GM18951 (cell line): ENCODE measurements around the gene HOMER2.

Experiments
- POLR2A ChIP-seq: IDR thresholded peaks from 4 replicates; pipeline ENCODE4 v1.6.1; 2011; ENCODE audit warnings: mild to moderate bottlenecking; ENCODE audit not compliant: insufficient read length, insufficient read depth; ENCODE audit errors: extremely low read depth
- in situ Hi-C: fragments of 300-500 bp; cut with MboI; formaldehyde crosslinking; loops from one replicate; pipeline ENCODE4 v1.12.0; 2022; ENCODE audit warnings: low sequenced_read_pairs, mixed read lengths, inconsistent platforms; ENCODE audit not compliant: unreplicated experiment

Gene HOMER2

DNA sequence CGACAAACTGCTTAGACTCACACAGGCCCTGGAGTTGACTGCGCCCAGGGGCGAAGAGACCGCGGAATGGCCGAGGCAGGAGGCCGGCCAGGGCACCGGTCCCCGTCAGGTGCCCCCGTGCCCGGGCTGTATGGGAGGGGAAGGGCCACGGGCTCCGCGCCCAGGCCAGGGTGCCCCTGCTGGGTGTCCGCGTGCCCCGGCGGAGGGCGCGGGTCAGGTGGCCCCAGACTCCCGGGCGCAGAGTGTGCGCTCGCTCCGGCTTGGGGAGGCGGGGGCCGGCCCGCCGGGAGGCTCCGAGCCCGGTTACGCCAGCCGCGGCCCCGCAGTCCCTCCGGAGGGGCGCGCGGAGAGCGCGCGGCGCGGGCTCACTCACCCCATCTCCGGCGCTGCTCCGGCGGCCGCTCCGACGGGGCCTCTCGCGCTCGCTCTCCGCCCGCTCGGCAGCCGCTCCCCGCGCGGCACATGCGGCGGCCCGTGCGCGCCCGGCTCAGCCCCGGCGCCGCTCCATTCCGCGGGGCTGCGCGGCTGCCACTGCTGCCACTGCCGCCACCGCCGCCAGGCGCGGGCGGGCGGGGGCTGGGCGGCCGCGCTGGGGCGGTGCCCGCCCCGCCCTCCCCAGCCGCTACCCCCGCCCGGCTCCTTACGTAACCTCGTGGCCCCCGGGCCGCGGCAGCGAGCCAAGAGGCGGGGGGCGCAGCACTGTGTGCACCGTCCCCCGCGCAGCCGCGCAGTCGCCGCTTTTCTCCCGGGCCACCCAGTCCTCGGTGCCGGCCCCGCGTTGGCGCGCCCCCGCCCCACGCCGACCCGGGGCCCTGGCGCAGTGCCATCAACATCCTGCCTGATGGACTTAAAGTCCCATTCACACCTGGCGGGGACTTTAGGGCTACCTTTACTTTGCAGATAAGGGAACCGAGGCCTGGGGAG lies at the start of gene HOMER2:
HOMER2 (minus strand) TSS at position 563 of the 924 bp plus-strand sequence; CDS start at position 378, 185 bp downstream.
- in situ Hi-C loops = no loop called here
- no peak for TF ChIP-seq POLR2A

DNA sequence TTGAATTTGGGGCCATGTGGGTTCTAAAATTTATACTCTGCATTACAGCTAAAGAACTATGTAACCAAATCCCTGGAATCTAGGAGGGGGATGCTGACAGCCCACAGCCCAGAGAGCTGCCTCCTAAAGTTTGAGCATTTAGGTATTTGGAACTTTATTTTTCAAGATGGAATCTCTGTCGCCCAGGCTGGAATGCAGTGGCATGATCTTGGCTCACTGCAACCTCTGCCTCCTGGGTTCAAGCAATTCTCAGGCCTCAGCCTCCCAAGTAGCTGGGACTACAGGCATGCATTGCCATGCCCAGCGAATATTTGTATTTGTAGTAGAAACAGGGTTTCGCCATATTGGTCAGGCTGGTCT lies 48.1 kb upstream of the HOMER2 start:
- in situ Hi-C loops = loop anchor here (10.0 kb wide), 1 partner anchor 466 kb away; no protein-coding TSS in a partner anchor

DNA sequence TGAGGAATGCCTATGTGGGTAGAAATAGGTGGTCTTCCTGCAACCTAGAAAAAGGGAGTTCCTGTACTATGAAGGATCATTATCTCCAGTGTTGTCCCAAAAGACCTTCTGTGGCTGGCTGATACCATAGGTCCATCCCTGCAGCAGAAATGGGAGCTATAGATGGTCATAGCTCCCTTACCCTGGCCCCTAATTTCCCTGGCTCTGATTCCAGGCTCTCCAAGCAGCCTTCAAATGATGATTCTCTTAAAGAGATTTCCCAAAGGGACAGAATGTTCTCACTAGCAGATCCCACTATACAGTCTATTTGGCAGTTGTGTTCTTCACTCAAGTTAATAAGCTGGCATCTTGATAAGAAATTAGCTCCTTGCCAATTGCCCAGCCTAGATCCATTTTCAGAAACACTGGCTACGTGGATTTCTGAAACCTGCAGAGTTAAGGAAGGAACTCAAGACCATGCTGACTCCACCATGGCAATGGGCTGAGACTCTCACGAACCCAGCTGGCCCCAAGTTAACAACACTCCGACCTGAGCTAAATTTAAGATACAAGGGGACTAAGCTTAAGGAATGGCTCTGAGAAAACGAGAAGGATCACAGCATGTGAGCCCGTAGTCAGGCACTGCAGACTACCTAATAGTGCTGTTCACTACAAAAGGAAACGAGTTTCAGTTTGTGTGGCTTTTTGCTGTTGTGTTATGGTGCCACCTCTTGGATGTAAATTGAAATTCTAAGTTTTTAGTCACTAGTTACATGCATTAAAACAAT lies 47.6 kb upstream of the HOMER2 start:
- in situ Hi-C loops = loop anchor here (10.0 kb wide), 1 partner anchor 465 kb away; no protein-coding TSS in a partner anchor
- no peak for TF ChIP-seq POLR2A

DNA sequence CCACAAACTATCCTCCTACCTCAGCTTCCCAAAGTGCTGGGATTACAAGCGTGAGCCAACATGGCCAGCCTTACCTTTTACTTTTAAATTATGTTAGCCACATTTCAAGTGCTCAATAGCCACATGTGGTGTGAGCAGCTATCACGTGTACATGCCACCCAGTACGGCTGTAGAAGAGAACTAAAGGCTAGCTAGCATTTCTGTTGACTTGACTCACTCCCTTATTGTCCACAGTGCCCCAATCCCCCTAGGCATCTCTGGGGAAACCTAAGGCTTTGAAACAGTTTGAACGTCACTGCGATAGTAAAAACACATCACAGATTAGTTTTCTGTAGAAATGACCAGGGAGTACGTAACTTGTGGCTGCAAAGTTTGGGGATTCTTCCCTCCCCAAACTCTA lies 46.9 kb upstream of the HOMER2 start:
- in situ Hi-C loops = no loop called here
- no peak for TF ChIP-seq POLR2A

DNA sequence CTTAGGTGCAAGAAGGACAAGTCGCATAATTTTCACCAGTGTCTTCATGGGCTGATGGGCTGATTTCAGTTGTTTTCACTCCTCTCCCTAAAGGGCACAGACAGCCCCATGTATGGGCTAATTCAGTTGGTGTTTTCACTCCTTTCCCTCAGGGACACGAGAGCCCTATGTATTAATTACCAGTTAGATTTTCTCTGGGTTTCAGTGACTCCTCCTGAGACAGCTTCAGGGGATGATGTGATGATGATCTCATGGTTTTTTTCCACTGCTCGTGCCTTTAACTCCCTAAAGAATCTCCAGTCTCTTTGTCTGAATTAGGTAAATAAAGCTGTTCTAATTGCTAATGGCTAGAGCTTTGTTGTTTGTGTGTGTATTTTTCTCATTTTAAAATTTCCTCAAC lies 43.4 kb upstream of the HOMER2 start:
- in situ Hi-C loops = no loop called here
- no peak for TF ChIP-seq POLR2A

DNA sequence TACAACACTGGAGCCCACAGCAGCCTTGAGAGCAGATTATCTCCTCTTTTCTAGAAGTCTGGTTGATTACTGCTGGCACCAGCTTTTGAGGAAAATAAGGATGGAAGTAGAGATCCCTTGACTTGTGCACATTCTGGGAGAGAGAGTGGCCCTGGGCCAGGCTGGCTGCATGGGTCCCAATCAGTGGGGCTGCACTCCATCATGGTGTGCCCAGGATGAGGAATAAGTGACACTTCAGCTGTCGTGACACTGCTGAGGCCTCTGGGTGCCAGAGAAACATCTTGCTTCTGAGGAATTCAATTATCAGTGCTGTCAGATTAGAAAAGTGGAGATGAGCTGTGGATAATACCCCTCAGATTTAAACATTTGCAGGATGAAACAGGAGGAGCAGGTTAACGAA lies 42.6 kb upstream of the HOMER2 start:
- in situ Hi-C loops = no loop called here
- TF ChIP-seq POLR2A = no peak

- TF ChIP-seq POLR2A = no peak
- in situ Hi-C loops = no loop called here
Observed at GRCh38 chr15:82993144-82993543, 40.6 kb upstream of the HOMER2 start.

- TF ChIP-seq POLR2A = no peak
- in situ Hi-C loops = no loop called here
Observed at GRCh38 chr15:82992436-82992998, 40.0 kb upstream of the HOMER2 start.

DNA sequence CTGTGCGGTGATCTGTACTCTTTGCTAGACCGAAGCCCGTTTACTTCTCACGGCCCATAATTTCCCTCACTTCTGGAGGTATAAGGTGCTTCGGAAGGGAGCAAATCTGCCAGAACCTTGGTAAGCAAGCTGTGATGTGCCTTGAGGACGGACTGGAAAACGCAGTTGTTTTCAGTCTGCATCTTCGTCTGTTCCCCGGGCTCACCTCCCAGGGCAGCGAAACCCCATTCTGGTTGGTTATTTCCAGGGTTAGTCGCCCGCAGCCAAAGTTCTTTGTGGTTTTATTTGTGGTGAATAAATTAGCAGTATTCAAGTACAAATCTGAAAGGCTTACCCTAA lies 33.9 kb upstream of the HOMER2 start:
- in situ Hi-C loops = no loop called here
- no peak for TF ChIP-seq POLR2A

DNA sequence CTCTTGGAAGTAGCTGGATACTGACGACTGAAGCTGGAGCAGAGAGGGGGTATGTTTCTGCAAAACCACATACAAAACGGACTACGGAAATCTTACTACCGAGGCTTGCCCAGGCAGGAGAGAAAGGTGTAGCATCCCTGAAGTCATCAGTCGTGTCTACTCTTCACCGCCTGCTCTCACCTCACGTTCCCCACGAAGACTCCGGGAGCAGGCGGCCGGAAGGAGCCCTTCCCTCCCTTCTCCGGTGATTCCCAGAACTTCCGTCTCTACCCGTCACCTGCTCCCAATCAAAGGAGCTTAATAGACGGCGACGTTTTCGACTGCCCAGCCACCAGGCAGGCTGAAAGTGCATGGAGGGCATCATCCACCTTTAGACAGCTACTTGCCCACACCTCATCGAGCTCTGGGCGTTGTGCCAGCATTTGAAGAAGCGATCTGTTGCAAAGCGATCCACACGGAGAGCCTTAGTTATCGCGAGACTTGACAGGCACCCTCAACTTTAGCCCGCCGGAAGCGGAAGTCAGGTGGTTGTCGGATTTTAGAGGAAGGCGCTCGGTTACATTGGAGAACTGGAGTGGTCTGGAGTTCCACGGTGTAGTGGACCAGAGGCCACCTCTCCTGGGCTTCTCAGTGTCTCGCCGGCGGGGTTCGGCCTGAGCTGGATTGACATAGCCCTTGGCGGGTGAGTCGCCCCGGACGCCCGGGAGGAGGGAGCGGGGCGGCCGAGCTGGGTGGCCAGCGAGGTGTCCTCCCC lies 33.3 kb upstream of the HOMER2 start, which contains the start of gene RAMAC:
RAMAC (plus strand) TSS at position 523 of the 754 bp plus-strand sequence. CDS start 2,809 bp downstream, outside the sequence.
- in situ Hi-C loops = no loop called here

DNA sequence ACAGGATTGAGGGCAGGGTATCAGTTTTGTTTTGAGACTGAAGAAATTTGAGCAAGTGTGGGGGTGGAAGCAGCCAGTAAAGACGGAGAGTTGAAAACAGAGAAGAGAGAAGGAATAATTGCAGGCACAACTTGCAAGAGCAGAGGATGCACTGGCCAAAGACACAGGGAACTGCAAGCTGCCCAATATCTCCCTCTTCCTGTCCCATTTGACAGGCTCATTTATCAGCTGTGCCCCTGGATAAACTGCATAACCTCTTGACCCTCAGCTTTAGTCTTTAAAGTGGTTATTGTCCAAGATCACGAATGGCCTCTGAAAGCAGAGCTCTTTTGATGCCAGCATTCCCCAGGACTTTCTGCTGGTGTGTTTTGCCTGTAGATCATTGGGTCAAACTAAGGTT lies 28.5 kb upstream of the HOMER2 start:
- TF ChIP-seq POLR2A = no peak
- in situ Hi-C loops = no loop called here

More for the DNA sequence above, 33.3 kb upstream of the HOMER2 start, which contains the start of gene RAMAC:
- peak; percentile 85 for TF ChIP-seq POLR2A

DNA sequence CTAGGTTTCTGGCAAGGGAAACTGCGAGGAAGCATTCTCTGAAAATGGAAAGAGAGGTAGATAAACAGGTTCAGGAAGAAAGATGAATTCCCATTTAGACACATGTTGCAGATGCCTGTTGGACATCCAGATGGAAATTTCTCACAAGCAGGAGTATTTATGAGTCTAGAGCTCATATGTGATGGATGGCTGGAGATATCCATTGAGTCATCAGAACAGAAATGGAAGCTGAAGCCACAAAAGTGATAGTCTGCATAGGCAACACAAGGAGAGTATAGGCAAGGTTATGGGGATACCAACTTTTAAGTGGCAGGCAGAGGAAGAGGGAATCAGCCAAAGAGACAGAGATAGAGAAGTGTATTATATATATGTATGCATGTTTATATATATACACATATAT lies 27.2 kb upstream of the HOMER2 start:
- no peak for TF ChIP-seq POLR2A
- in situ Hi-C loops = no loop called here

- in situ Hi-C loops = no loop called here
- no peak for TF ChIP-seq POLR2A
Observed at GRCh38 chr15:82978438-82978837, 25.9 kb upstream of the HOMER2 start.
